ENCODE results near the gene CA11. TPM values are rescaled to one million over a fixed set of nuclear protein-coding genes. Genes with fewer than 3 reads are reported as not detected.

Gene CA11
- total and polyA plus RNA-seq, 9 of the 15 experiments (the other 6 are each of a cell fraction or from before 2014, with no cell fraction given), result 2.9 to 19.9 (median 8.3) TPM

DNA sequence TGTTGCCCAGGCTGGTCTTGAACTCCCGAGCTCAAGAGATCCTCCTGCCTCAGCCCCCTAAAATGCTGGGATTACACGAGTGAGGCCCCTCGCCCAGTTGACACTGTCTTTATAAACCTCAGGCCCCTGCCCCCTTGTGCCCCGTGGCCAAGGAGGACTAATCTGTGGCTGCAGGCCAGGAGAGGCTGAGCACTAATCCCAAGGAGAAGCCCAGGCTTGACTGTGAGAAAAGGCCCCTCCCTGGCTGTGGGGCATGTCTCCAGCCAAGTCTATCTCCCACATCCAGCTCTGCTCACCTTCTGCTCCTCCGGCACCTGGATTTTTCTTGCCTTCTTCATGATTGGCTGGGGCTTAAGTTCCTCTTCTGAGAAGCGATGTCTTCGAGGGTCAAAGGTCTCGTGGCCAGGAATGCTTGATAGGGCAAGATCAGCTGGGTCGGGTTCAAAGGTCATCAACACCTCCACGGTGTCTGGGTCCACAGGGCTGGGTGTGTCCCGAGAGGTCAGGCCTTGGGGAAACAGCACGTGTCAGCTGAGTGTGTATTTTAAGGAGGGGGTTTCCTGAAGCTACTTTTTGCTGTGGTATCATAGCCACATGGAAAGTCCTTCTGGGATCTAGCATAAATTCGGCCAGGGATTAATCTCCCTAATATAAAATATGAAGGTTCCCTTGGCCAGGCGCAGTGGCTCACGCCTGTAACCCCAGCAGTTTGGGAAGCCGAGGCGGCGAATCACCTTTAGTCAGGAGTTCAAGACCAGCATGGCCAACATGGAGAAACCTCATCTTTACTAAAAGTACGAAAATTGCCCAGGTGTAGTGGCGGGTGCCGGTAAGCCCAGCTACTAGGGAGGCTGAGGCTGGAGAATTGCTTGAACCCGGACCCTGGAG lies 12.6 kb downstream of the CA11 start (continued):
- TF ChIP-seq JUND (IDR thresholded peaks at IDR 0.05; ENCODE audit: borderline replicate concordance, low read depth, low read length), result no peak
- TF ChIP-seq JUND (tag; IDR thresholded peaks at IDR 0.05; ENCODE audit: borderline replicate concordance, low read depth, low read length), result peak; percentile 48; the same call in 1 of the 3 replicates
- TF ChIP-seq, protein P1, sequence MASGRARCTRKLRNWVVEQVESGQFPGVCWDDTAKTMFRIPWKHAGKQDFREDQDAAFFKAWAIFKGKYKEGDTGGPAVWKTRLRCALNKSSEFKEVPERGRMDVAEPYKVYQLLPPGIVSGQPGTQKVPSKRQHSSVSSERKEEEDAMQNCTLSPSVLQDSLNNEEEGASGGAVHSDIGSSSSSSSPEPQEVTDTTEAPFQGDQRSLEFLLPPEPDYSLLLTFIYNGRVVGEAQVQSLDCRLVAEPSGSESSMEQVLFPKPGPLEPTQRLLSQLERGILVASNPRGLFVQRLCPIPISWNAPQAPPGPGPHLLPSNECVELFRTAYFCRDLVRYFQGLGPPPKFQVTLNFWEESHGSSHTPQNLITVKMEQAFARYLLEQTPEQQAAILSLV (tag; IDR thresholded peaks at IDR 0.05), result no peak
- TF ChIP-seq, protein P2, sequence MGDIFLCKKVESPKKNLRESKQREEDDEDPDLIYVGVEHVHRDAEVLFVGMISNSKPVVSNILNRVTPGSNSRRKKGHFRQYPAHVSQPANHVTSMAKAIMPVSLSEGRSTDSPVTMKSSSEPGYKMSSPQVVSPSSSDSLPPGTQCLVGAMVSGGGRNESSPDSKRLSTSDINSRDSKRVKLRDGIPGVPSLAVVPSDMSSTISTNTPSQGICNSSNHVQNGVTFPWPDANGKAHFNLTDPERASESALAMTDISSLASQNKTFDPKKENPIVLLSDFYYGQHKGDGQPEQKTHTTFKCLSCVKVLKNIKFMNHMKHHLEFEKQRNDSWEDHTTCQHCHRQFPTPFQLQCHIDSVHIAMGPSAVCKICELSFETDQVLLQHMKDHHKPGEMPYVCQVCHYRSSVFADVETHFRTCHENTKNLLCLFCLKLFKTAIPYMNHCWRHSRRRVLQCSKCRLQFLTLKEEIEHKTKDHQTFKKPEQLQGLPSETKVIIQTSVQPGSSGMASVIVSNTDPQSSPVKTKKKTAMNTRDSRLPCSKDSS (IDR thresholded peaks at IDR 0.05; ENCODE audit: low read depth, partially characterized antibody), result no peak
- TF ChIP-seq MIER1 (IDR thresholded peaks at IDR 0.05; ENCODE audit: low read depth), result no peak
- no peak for TF ChIP-seq MCM7 (IDR thresholded peaks at IDR 0.05)
- TF ChIP-seq MXD1 (CRISPR knock-in tag; IDR thresholded peaks at IDR 0.05; ENCODE audit: borderline replicate concordance, poor library complexity, severe bottlenecking), result no peak
- no peak for TF ChIP-seq UBTF (IDR thresholded peaks at IDR 0.05; ENCODE audit: borderline replicate concordance in 1 of 2, low read depth in 2 of 2, low read length in 2 of 2)
- TF ChIP-seq RBM25 (IDR thresholded peaks at IDR 0.05; ENCODE audit: low read depth, low read length, severe bottlenecking), result no peak
- no peak for TF ChIP-seq ZBTB11 (CRISPR knock-in tag; IDR thresholded peaks at IDR 0.05)
- no peak for TF ChIP-seq KHSRP (IDR thresholded peaks at IDR 0.05)
- no peak for TF ChIP-seq ZNF408 (CRISPR knock-in tag; IDR thresholded peaks at IDR 0.05; ENCODE audit: low read depth)
- no peak for TF ChIP-seq FOXP1 (CRISPR knock-in tag; IDR thresholded peaks at IDR 0.05)
- no peak for TF ChIP-seq ADNP (tag; IDR thresholded peaks at IDR 0.05)
- no peak for TF ChIP-seq RBM17 (IDR thresholded peaks at IDR 0.05; ENCODE audit: borderline replicate concordance, low read depth, low read length)
- no peak for TF ChIP-seq ZNF212 (CRISPR knock-in tag; IDR thresholded peaks at IDR 0.05)
- no peak for TF ChIP-seq ZC3H8 (IDR thresholded peaks at IDR 0.05)
- TF ChIP-seq SIRT6 (IDR thresholded peaks at IDR 0.05; ENCODE audit: low read depth, low read length), result no peak

Measured in K562 (cell line).